Stimulated activated CD8-positive, alpha-beta memory T cell treated with anti-CD3 and anti-CD28 coated beads, Interleukin-15, amount 100 ng/mL, for 1 hour (primary cell): ENCODE data around the gene ARHGEF38.
"Not testable (repeated sequence)": the region's sequence is repeated elsewhere in the genome, so short reads cannot be mapped to it uniquely, and the experiment has no call there.

Experiments used
- DNase-seq: peaks from one replicate; pipeline ENCODE4 v3.0.0-alpha.2; 2020; ENCODE audit warnings: low read depth

Gene ARHGEF38

DNA sequence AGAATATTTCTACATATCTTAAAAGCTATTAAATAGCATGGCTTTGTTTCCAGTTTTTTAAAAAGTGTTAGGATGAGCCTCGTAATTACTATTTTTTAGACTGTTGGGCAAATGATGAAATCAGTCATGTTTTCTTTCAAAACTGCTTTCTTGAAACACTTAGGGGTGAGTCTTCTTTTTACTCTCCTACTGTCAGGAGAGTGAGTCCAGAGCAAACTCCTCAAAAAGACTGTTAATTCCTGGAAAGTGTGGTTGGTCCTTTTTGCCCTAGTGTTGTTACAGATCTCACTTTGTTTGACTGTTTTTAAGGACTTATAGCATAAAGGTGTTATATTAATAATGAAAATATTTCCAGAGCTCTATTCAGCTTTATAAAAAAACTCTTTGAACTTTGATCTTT lies 162.5 kb downstream of the ARHGEF38 start:
- DNase-seq: no peak

GRCh38 chr4:105715692-105716278 lies 163.4 kb downstream of the ARHGEF38 start:
- no peak for DNase-seq

DNA sequence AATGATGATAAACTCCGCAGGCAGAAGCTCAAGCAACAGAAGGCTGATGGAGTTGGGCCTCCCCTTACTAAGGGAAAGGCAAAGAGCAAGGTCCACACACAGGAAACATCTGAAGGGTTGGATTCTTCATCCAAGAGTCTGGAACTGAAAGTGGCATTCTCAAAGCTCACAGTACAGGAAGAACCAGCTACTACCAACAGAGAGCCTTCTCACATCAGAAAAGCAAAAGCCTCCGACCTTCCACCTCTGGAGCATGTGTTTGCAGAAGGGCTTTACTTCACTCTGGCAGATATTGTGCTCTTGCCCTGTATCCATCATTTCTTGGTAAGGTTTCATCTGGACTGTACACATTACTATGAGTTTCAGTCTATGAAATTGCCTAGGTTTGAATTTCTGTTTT lies 166.8 kb downstream of the ARHGEF38 start:
- no peak for DNase-seq

- DNase-seq: no peak
Observed at GRCh38 chr4:105725623-105726022, 173.2 kb downstream of the ARHGEF38 start.

DNA sequence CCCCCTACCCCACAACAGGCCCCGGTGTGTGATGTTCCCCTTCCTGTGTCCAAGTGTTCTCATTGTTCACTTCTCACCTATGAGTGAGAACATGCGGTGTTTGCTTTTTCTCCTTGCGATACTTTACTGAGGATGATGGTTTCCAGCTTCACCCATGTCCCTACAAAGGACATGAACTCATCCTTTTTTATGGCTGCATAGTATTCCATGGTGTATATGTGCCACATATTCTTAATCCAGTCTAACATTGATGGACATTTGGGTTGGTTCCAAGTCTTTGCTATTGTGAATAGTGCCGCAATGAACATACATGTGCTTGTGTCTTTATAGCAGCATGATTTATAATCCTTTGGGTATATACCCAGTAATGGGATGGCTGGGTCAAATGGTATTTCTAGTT lies 177.5 kb downstream of the ARHGEF38 start:
- DNase-seq: not testable (repeated sequence)
